ENCODE measurements around the gene OR56B1.

- TF ChIP-seq CTCF (conservative IDR thresholded peaks at IDR 0.05 in 1 of 2, IDR thresholded peaks at IDR 0.05 in 1 of 2; ENCODE audit: extremely low read depth in 1 of 2, insufficient read depth in 1 of 2, low read depth in 1 of 2, low read length in 2 of 2) = no peak
- no peak for TF ChIP-seq EZH2 (IDR thresholded peaks at IDR 0.05; ENCODE audit: borderline replicate concordance, low read length)
These were observed 2.2 kb downstream of the OR56B1 start for GRCh38 chr11:5738431-5738830.
